ENCODE results near the gene STXBP3. TPM values are rescaled to one million over a fixed set of nuclear protein-coding genes. Genes with fewer than 3 reads are reported as not detected.

STXBP3 gene
- total and polyA plus RNA-seq, 8 donors = 19.1 to 50.7 (median 26.6) TPM

GRCh38 chr1:108828074-108828961 is 81.8 kb downstream of the STXBP3 start:
- 25 to 35% methylated on average over 12 of the region's 12 CpGs for WGBS, 2 donors
- Histone ChIP-seq H3K4me3 (no peak overlapping the region), H3K4me1 (no peaks in the 10 kb centered on the region), H3K27ac (no peak overlapping the region), H3K9me3 (no peaks in the 10 kb centered on the region), H3K27me3 (no peaks in the 10 kb centered on the region), H3K36me3 (no peaks in the 10 kb centered on the region)
- FAIRE-seq = no peak
- peak; percentile 56 to 81 (median 70) for DNase-seq
- TF ChIP-seq CTCF (IDR thresholded peaks at IDR 0.05) = peak; percentile 49 to 72 (median 66)
- intact Hi-C loops (cut with DNase I) = loop anchor here in 1 of 3 donors (5.0 kb wide), 1 partner anchor 69 kb away; no protein-coding TSS in a partner anchor
- peak; percentile 77 to 86 (median 83) for ATAC-seq

GRCh38 chr1:108829498-108829916 is 83.0 kb downstream of the STXBP3 start:
- Histone ChIP-seq H3K27ac (no peak overlapping the region), H3K4me1 (no peaks in the 10 kb centered on the region), H3K27me3 (no peaks in the 10 kb centered on the region), H3K9me3 (no peaks in the 10 kb centered on the region), H3K4me3 (no peak overlapping the region), H3K36me3 (no peaks in the 10 kb centered on the region)
- no peak for ATAC-seq
- no peak for DNase-seq
- no peak for FAIRE-seq
- no peak for TF ChIP-seq CTCF (IDR thresholded peaks at IDR 0.05)
- intact Hi-C loops (cut with DNase I) = loop anchor here in 1 of 3 donors (5.0 kb wide), 1 partner anchor 68 kb away; no protein-coding TSS in a partner anchor
- WGBS, 2 donors = 38 to 49% methylated on average over 6 of the region's 6 CpGs

GRCh38 chr1:108830119-108831008 is 83.9 kb downstream of the STXBP3 start:
- Histone ChIP-seq H3K36me3 (no peaks in the 10 kb centered on the region), H3K27me3 (no peaks in the 10 kb centered on the region), H3K4me1 (no peaks in the 10 kb centered on the region), H3K9me3 (no peaks in the 10 kb centered on the region), H3K4me3 (no peak overlapping the region), H3K27ac (peak overlapping the region in 1 of 4 donors; percentile 17)
- ATAC-seq (peak in 3 of 4 donors; percentile 61 to 74 (median 62)), FAIRE-seq (no peak), DNase-seq (peak in 3 of 6 donors; percentile 19 to 28 (median 22))
- intact Hi-C loops (cut with DNase I) = loop anchor here in 1 of 3 donors (10.0 kb wide), 1 partner anchor 74 kb away; no protein-coding TSS in a partner anchor
- no peak for TF ChIP-seq CTCF (IDR thresholded peaks at IDR 0.05)
- WGBS, 2 donors = 67 to 76% methylated on average over 20 of the region's 20 CpGs

GRCh38 chr1:108831225-108831624 is 84.8 kb downstream of the STXBP3 start:
- no peaks in the 10 kb centered on the region for H3K9me3 ChIP-seq
- TF ChIP-seq CTCF (IDR thresholded peaks at IDR 0.05) = no peak
- ATAC-seq = no peak
- intact Hi-C loops (cut with DNase I) = loop anchor here in 1 of 3 donors (10.0 kb wide), 1 partner anchor 74 kb away; no protein-coding TSS in a partner anchor
- H3K4me3 ChIP-seq = no peak overlapping the region
- DNase-seq = no peak
- no peaks in the 10 kb centered on the region for H3K36me3 ChIP-seq
- WGBS, 2 donors = 63 to 64% methylated on average over 2 of the region's 2 CpGs
- H3K27ac ChIP-seq = peak overlapping the region in 1 of 4 donors; percentile 17
- H3K4me1 ChIP-seq = no peaks in the 10 kb centered on the region
- no peaks in the 10 kb centered on the region for H3K27me3 ChIP-seq
- no peak for FAIRE-seq
